Measurements from ENCODE around the gene SMARCA2. TPM values are rescaled to one million over a fixed set of nuclear protein-coding genes. Genes with fewer than 3 reads are reported as not detected.

SMARCA2 gene
- total and polyA plus RNA-seq, 4 donors: 18.8 to 67.0 (median 41.1) TPM

GRCh38 chr9:2130941-2131340 is 115.8 kb downstream of the SMARCA2 start:
- Histone ChIP-seq H3K9me3 (ENCODE audit: control insufficient read depth in 4 of 4, low read length in 3 of 4) (no peaks in the 10 kb centered on the region), H3K36me3 (ENCODE audit: control insufficient read depth in 4 of 4, insufficient read depth in 3 of 4, low read depth in 1 of 4, low read length in 3 of 4) (peaks cover 0 to 22% (median 7%) of the 10 kb centered on the region in 4 donors), H3K27ac (ENCODE audit: low read depth in 1 of 2, low read length in 2 of 2) (no peak overlapping the region), H3K4me3 (ENCODE audit: low read depth in 1 of 3, low read length in 3 of 3) (no peak overlapping the region), H3K4me1 (ENCODE audit: control insufficient read depth in 4 of 4, insufficient read depth in 4 of 4, low read length in 3 of 4) (peaks cover 0 to 16% (median 5%) of the 10 kb centered on the region in 4 donors), H3K9ac (ENCODE audit: low read depth in 1 of 2, low read length in 2 of 2) (no peak overlapping the region), H3K27me3 (ENCODE audit: control insufficient read depth in 4 of 4, insufficient read depth in 4 of 4, low read length in 3 of 4) (no peaks in the 10 kb centered on the region)
- TF ChIP-seq CTCF (IDR thresholded peaks at IDR 0.05; ENCODE audit: low read depth, low read length, missing input control) (no peak), EGR1 (IDR thresholded peaks at IDR 0.05; ENCODE audit: low read depth in 2 of 2) (no peak), RAD21 (IDR thresholded peaks at IDR 0.05) (no peak), YY1 (IDR thresholded peaks at IDR 0.05) (no peak), ZBTB33 (IDR thresholded peaks at IDR 0.05) (no peak)
- WGBS: 87% methylated on average over 3 of the region's 3 CpGs
- no peak for DNase-seq (ENCODE audit: low spot score)

GRCh38 chr9:2132484-2133082 is 117.4 kb downstream of the SMARCA2 start:
- Histone ChIP-seq H3K4me1 (ENCODE audit: control insufficient read depth in 4 of 4, insufficient read depth in 4 of 4, low read length in 3 of 4) (no peaks in the 10 kb centered on the region), H3K9me3 (ENCODE audit: control insufficient read depth in 4 of 4, low read length in 3 of 4) (no peaks in the 10 kb centered on the region), H3K27ac (ENCODE audit: low read depth in 1 of 2, low read length in 2 of 2) (no peak overlapping the region), H3K4me3 (ENCODE audit: low read depth in 1 of 3, low read length in 3 of 3) (no peak overlapping the region), H3K36me3 (ENCODE audit: control insufficient read depth in 4 of 4, insufficient read depth in 3 of 4, low read depth in 1 of 4, low read length in 3 of 4) (peaks cover 0 to 26% (median 10%) of the 10 kb centered on the region in 4 donors), H3K27me3 (ENCODE audit: control insufficient read depth in 4 of 4, insufficient read depth in 4 of 4, low read length in 3 of 4) (no peaks in the 10 kb centered on the region), H3K9ac (ENCODE audit: low read depth in 1 of 2, low read length in 2 of 2) (no peak overlapping the region)
- no peak for DNase-seq (ENCODE audit: low spot score)
- TF ChIP-seq RAD21 (IDR thresholded peaks at IDR 0.05) (peak; percentile 82 to 84), HNF4G (IDR thresholded peaks at IDR 0.05) (no peak), GABPA (IDR thresholded peaks at IDR 0.05 in 1 of 2, conservative IDR thresholded peaks at IDR 0.05 in 1 of 2) (no peak), ZBTB33 (IDR thresholded peaks at IDR 0.05) (no peak), TAF1 (conservative IDR thresholded peaks at IDR 0.05) (no peak), EGR1 (IDR thresholded peaks at IDR 0.05; ENCODE audit: low read depth in 2 of 2) (no peak), HNF4A (conservative IDR thresholded peaks at IDR 0.05) (no peak), CTCF (IDR thresholded peaks at IDR 0.05; ENCODE audit: low read depth, low read length, missing input control) (peak; percentile 70), FOXA1 (IDR thresholded peaks at IDR 0.05) (no peak)
- WGBS: 69% methylated on average over 3 of the region's 3 CpGs

All from liver (tissue), 9 donors.